ENCODE measurements around the gene TMEM47. TPM values are rescaled to one million over a fixed set of nuclear protein-coding genes. Genes with fewer than 3 reads are reported as not detected.

Gene TMEM47
- total RNA-seq, 2 experiments from 2014 or later = not detected

- TF ChIP-seq CTCF (conservative IDR thresholded peaks at IDR 0.05; ENCODE audit: low read length) = no peak
- no peak for TF ChIP-seq EZH2phosphoT487 (IDR thresholded peaks at IDR 0.05; ENCODE audit: borderline replicate concordance, low read depth, low read length)
- no peak for DNase-seq (ENCODE audit: low spot score)
- no peak overlapping the region for H3K27ac ChIP-seq (ENCODE audit: low read depth, low read length, poor library complexity, severe bottlenecking)
- H3K9me3 ChIP-seq (ENCODE audit: low read length) = no peaks in the 10 kb centered on the region
- no peaks in the 10 kb centered on the region for H4K20me1 ChIP-seq (ENCODE audit: insufficient read depth, low read length)
- no peaks in the 10 kb centered on the region for H3K79me2 ChIP-seq (ENCODE audit: insufficient read depth, low read depth, low read length)
- H3K4me2 ChIP-seq (ENCODE audit: low read length) = no peak overlapping the region
- H3K4me3 ChIP-seq (ENCODE audit: low read depth, low read length, poor library complexity, severe bottlenecking) = no peak overlapping the region
- no peak overlapping the region for H2AFZ ChIP-seq (ENCODE audit: low read length)
- intact Hi-C loops (cut with micrococcal nuclease; ENCODE audit: unreplicated experiment) = no loop called here
- POLR2A ChIA-PET = interaction anchor here (0.6 kb wide), 1 partner anchor 81 kb away, joined by 4 read pairs; no protein-coding TSS in a partner anchor
- no TSS peak for BruUV-seq (replicated peaks)
- no peaks in the 10 kb centered on the region for H3K36me3 ChIP-seq (ENCODE audit: insufficient read depth, low read length)
- no peaks in the 10 kb centered on the region for H3K4me1 ChIP-seq (ENCODE audit: insufficient read depth, low read length, poor library complexity, severe bottlenecking)
- CTCF ChIA-PET (ENCODE audit: unreplicated experiment) = no interaction called here
- H3K9me2 ChIP-seq (ENCODE audit: insufficient read depth, low read length) = no peaks in the 10 kb centered on the region
Observed at GRCh38 chrX:34580069-34580468, 77.0 kb downstream of the TMEM47 start.

- H3K9me2 ChIP-seq (ENCODE audit: insufficient read depth, low read length) = no peaks in the 10 kb centered on the region
- H3K79me2 ChIP-seq (ENCODE audit: insufficient read depth, low read depth, low read length) = no peaks in the 10 kb centered on the region
- H3K36me3 ChIP-seq (ENCODE audit: insufficient read depth, low read length) = no peaks in the 10 kb centered on the region
- intact Hi-C loops (cut with micrococcal nuclease; ENCODE audit: unreplicated experiment) = no loop called here
- no peaks in the 10 kb centered on the region for H4K20me1 ChIP-seq (ENCODE audit: insufficient read depth, low read length)
- H3K4me2 ChIP-seq (ENCODE audit: low read length) = no peak overlapping the region
- no peaks in the 10 kb centered on the region for H3K9me3 ChIP-seq (ENCODE audit: low read length)
- ChIA-PET CTCF (ENCODE audit: unreplicated experiment) (no interaction called here), POLR2A (no interaction called here)
- peak; percentile 0 for DNase-seq (ENCODE audit: low spot score)
- BruUV-seq (replicated peaks) = no TSS peak
- no peak overlapping the region for H2AFZ ChIP-seq (ENCODE audit: low read length)
- H3K4me3 ChIP-seq (ENCODE audit: low read depth, low read length, poor library complexity, severe bottlenecking) = no peak overlapping the region
- H3K4me1 ChIP-seq (ENCODE audit: insufficient read depth, low read length, poor library complexity, severe bottlenecking) = no peaks in the 10 kb centered on the region
- TF ChIP-seq EZH2phosphoT487 (IDR thresholded peaks at IDR 0.05; ENCODE audit: borderline replicate concordance, low read depth, low read length) (no peak), CTCF (conservative IDR thresholded peaks at IDR 0.05; ENCODE audit: low read length) (peak; percentile 51)
- H3K27ac ChIP-seq (ENCODE audit: low read depth, low read length, poor library complexity, severe bottlenecking) = no peak overlapping the region
Observed at GRCh38 chrX:34578237-34578636, 78.8 kb downstream of the TMEM47 start.

Data from OCI-LY7 (cell line).